GM21528 (cell line): ENCODE results near the gene GRIN2D.

ENCODE experiments used
- ATAC-seq: cut with Tn5 transposase; IDR thresholded peaks from one replicate; pipeline ENCODE4 v1.9.1; 2021; ENCODE audit warnings: mild to moderate bottlenecking, moderate library complexity; ENCODE audit not compliant: unreplicated experiment, low FRiP score

GRIN2D gene

GRCh38 chr19:48396016-48396823 lies 2.8 kb downstream of the GRIN2D start:
- ATAC-seq = no peak

- no peak for ATAC-seq
These were observed 3.3 kb downstream of the GRIN2D start for GRCh38 chr19:48396824-48397176.

- ATAC-seq = no peak
These were observed 4.0 kb downstream of the GRIN2D start for GRCh38 chr19:48397263-48398101.

- ATAC-seq = no peak
These were observed 4.6 kb downstream of the GRIN2D start for GRCh38 chr19:48398102-48398374.

GRCh38 chr19:48398375-48399235 lies 5.1 kb downstream of the GRIN2D start:
- ATAC-seq = no peak

GRCh38 chr19:48400018-48400742 lies 6.7 kb downstream of the GRIN2D start:
- no peak for ATAC-seq

- no peak for ATAC-seq
These were observed 7.8 kb downstream of the GRIN2D start for GRCh38 chr19:48401287-48401686.

- ATAC-seq = no peak
These were observed 10.1 kb downstream of the GRIN2D start for GRCh38 chr19:48403606-48404005.

GRCh38 chr19:48405010-48405659 lies 11.7 kb downstream of the GRIN2D start:
- no peak for ATAC-seq

- ATAC-seq = no peak
These were observed 12.4 kb downstream of the GRIN2D start for GRCh38 chr19:48405850-48406249.

GRCh38 chr19:48413879-48414587 lies 20.6 kb downstream of the GRIN2D start:
- ATAC-seq = no peak

- no peak for ATAC-seq
These were observed 21.9 kb downstream of the GRIN2D start for GRCh38 chr19:48415395-48415794.

GRCh38 chr19:48415806-48416221 lies 22.3 kb downstream of the GRIN2D start:
- no peak for ATAC-seq

- no peak for ATAC-seq
These were observed 24.0 kb downstream of the GRIN2D start for GRCh38 chr19:48417421-48417820.

GRCh38 chr19:48418317-48419064 lies 25.0 kb downstream of the GRIN2D start:
- ATAC-seq = no peak

GRCh38 chr19:48419158-48419920 lies 25.9 kb downstream of the GRIN2D start:
- ATAC-seq = peak; percentile 50

- no peak for ATAC-seq
These were observed 28.1 kb downstream of the GRIN2D start for GRCh38 chr19:48421548-48421947.

- no peak for ATAC-seq
These were observed 31.3 kb downstream of the GRIN2D start for GRCh38 chr19:48424694-48425219.
